Measurements from ENCODE around the gene PGLYRP1.

Gene PGLYRP1

DNA sequence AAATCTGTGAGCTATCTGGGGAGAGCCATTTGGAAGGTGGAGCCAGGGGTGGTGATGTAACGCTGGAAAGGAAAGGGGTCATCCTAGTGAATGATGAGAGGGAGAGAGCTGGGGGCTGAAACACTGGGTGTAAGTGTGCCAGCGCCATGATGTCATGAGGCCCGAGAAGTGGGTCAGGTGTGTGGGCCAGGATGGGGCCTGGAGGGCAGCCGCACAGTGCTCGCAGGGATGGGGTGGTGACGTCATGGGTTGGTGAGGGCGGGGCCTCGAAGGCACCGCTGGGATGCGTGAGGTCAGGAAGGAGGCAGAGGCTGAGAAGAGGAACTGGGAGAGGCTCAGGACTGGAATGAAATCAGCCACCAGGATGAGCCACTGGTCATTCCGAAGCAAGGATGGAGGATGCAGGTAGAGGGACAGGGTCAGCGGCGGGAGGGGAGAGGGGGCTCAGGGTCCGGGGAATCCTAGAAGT, 23.2 kb downstream of the PGLYRP1 start (continued):
- TF ChIP-seq, protein P1, sequence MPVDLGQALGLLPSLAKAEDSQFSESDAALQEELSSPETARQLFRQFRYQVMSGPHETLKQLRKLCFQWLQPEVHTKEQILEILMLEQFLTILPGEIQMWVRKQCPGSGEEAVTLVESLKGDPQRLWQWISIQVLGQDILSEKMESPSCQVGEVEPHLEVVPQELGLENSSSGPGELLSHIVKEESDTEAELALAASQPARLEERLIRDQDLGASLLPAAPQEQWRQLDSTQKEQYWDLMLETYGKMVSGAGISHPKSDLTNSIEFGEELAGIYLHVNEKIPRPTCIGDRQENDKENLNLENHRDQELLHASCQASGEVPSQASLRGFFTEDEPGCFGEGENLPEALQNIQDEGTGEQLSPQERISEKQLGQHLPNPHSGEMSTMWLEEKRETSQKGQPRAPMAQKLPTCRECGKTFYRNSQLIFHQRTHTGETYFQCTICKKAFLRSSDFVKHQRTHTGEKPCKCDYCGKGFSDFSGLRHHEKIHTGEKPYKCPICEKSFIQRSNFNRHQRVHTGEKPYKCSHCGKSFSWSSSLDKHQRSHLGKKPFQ (tag by site-specific recombination; IDR thresholded peaks at IDR 0.05): no peak
- TF ChIP-seq ZNF174 (tag by site-specific recombination; IDR thresholded peaks at IDR 0.05) (no peak), ZNF311 (tag by site-specific recombination; IDR thresholded peaks at IDR 0.05; ENCODE audit: borderline replicate concordance) (no peak), ZNF529 (tag by site-specific recombination; IDR thresholded peaks at IDR 0.05; ENCODE audit: insufficient replicate concordance) (no peak), GLIS2 (tag by site-specific recombination; IDR thresholded peaks at IDR 0.05) (peak; percentile 68), OVOL3 (tag by site-specific recombination; IDR thresholded peaks at IDR 0.05) (no peak), ZNF768 (tag by site-specific recombination; IDR thresholded peaks at IDR 0.05) (no peak), ZNF530 (tag by site-specific recombination; IDR thresholded peaks at IDR 0.05; ENCODE audit: low read depth) (no peak), ZNF776 (tag by site-specific recombination; IDR thresholded peaks at IDR 0.05; ENCODE audit: borderline replicate concordance) (no peak), ZSCAN30 (tag by site-specific recombination; IDR thresholded peaks at IDR 0.05) (no peak), SP7 (tag by site-specific recombination; IDR thresholded peaks at IDR 0.05) (peak; percentile 94), ZNF571 (tag by site-specific recombination; IDR thresholded peaks at IDR 0.05) (no peak), ZFP37 (tag by site-specific recombination; IDR thresholded peaks at IDR 0.05) (peak; percentile 55; the same call in 1 of the 2 replicates), ZBTB20 (tag by site-specific recombination; IDR thresholded peaks at IDR 0.05) (peak; percentile 47; the same call in 1 of the 2 replicates), ZNF830 (tag by site-specific recombination; IDR thresholded peaks at IDR 0.05; ENCODE audit: low read depth) (no peak), ZNF391 (tag by site-specific recombination; IDR thresholded peaks at IDR 0.05; ENCODE audit: borderline replicate concordance, low read depth) (no peak; the same call in 1 of the 2 replicates), KLF9 (tag by site-specific recombination; IDR thresholded peaks at IDR 0.05; ENCODE audit: low read depth) (peak; percentile 83)
- TF ChIP-seq, protein P2, sequence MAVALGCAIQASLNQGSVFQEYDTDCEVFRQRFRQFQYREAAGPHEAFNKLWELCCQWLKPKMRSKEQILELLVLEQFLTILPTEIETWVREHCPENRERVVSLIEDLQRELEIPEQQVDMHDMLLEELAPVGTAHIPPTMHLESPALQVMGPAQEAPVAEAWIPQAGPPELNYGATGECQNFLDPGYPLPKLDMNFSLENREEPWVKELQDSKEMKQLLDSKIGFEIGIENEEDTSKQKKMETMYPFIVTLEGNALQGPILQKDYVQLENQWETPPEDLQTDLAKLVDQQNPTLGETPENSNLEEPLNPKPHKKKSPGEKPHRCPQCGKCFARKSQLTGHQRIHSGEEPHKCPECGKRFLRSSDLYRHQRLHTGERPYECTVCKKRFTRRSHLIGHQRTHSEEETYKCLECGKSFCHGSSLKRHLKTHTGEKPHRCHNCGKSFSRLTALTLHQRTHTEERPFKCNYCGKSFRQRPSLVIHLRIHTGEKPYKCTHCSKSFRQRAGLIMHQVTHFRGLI (tag by site-specific recombination; IDR thresholded peaks at IDR 0.05): no peak
- TF ChIP-seq, protein P3, sequence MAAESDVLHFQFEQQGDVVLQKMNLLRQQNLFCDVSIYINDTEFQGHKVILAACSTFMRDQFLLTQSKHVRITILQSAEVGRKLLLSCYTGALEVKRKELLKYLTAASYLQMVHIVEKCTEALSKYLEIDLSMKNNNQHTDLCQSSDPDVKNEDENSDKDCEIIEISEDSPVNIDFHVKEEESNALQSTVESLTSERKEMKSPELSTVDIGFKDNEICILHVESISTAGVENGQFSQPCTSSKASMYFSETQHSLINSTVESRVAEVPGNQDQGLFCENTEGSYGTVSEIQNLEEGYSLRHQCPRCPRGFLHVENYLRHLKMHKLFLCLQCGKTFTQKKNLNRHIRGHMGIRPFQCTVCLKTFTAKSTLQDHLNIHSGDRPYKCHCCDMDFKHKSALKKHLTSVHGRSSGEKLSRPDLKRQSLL (tag by site-specific recombination; IDR thresholded peaks at IDR 0.05): no peak
- TF ChIP-seq, protein P4, sequence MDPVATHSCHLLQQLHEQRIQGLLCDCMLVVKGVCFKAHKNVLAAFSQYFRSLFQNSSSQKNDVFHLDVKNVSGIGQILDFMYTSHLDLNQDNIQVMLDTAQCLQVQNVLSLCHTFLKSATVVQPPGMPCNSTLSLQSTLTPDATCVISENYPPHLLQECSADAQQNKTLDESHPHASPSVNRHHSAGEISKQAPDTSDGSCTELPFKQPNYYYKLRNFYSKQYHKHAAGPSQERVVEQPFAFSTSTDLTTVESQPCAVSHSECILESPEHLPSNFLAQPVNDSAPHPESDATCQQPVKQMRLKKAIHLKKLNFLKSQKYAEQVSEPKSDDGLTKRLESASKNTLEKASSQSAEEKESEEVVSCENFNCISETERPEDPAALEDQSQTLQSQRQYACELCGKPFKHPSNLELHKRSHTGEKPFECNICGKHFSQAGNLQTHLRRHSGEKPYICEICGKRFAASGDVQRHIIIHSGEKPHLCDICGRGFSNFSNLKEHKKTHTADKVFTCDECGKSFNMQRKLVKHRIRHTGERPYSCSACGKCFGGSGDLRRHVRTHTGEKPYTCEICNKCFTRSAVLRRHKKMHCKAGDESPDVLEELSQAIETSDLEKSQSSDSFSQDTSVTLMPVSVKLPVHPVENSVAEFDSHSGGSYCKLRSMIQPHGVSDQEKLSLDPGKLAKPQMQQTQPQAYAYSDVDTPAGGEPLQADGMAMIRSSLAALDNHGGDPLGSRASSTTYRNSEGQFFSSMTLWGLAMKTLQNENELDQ (tag by site-specific recombination; IDR thresholded peaks at IDR 0.05; ENCODE audit: low read depth): no peak
- TF ChIP-seq, protein P5, sequence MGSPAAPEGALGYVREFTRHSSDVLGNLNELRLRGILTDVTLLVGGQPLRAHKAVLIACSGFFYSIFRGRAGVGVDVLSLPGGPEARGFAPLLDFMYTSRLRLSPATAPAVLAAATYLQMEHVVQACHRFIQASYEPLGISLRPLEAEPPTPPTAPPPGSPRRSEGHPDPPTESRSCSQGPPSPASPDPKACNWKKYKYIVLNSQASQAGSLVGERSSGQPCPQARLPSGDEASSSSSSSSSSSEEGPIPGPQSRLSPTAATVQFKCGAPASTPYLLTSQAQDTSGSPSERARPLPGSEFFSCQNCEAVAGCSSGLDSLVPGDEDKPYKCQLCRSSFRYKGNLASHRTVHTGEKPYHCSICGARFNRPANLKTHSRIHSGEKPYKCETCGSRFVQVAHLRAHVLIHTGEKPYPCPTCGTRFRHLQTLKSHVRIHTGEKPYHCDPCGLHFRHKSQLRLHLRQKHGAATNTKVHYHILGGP (tag by site-specific recombination; IDR thresholded peaks at IDR 0.05): no peak
- TF ChIP-seq, protein P6, sequence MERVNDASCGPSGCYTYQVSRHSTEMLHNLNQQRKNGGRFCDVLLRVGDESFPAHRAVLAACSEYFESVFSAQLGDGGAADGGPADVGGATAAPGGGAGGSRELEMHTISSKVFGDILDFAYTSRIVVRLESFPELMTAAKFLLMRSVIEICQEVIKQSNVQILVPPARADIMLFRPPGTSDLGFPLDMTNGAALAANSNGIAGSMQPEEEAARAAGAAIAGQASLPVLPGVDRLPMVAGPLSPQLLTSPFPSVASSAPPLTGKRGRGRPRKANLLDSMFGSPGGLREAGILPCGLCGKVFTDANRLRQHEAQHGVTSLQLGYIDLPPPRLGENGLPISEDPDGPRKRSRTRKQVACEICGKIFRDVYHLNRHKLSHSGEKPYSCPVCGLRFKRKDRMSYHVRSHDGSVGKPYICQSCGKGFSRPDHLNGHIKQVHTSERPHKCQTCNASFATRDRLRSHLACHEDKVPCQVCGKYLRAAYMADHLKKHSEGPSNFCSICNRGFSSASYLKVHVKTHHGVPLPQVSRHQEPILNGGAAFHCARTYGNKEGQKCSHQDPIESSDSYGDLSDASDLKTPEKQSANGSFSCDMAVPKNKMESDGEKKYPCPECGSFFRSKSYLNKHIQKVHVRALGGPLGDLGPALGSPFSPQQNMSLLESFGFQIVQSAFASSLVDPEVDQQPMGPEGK (tag by site-specific recombination; IDR thresholded peaks at IDR 0.05): peak; percentile 98
- TF ChIP-seq, protein P7, sequence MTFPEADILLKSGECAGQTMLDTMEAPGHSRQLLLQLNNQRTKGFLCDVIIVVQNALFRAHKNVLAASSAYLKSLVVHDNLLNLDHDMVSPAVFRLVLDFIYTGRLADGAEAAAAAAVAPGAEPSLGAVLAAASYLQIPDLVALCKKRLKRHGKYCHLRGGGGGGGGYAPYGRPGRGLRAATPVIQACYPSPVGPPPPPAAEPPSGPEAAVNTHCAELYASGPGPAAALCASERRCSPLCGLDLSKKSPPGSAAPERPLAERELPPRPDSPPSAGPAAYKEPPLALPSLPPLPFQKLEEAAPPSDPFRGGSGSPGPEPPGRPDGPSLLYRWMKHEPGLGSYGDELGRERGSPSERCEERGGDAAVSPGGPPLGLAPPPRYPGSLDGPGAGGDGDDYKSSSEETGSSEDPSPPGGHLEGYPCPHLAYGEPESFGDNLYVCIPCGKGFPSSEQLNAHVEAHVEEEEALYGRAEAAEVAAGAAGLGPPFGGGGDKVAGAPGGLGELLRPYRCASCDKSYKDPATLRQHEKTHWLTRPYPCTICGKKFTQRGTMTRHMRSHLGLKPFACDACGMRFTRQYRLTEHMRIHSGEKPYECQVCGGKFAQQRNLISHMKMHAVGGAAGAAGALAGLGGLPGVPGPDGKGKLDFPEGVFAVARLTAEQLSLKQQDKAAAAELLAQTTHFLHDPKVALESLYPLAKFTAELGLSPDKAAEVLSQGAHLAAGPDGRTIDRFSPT (tag by site-specific recombination; IDR thresholded peaks at IDR 0.05): peak; percentile 90
- TF ChIP-seq, protein P8, sequence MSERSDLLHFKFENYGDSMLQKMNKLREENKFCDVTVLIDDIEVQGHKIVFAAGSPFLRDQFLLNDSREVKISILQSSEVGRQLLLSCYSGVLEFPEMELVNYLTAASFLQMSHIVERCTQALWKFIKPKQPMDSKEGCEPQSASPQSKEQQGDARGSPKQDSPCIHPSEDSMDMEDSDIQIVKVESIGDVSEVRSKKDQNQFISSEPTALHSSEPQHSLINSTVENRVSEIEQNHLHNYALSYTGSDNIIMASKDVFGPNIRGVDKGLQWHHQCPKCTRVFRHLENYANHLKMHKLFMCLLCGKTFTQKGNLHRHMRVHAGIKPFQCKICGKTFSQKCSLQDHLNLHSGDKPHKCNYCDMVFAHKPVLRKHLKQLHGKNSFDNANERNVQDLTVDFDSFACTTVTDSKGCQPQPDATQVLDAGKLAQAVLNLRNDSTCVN (tag by site-specific recombination; optimal IDR thresholded peaks at IDR 0.05): no peak

Data from HEK293 (cell line).